Activated T-helper 17 cell treated with anti-CD3 and anti-CD28 coated beads, Interleukin-2, amount 50 U/mL, for 72 hours (primary cell): ENCODE data around the gene C3orf52. TPM values are rescaled to one million over a fixed set of nuclear protein-coding genes. Genes with fewer than 3 reads are reported as not detected.
A peak's percentile ranks its signal among the peaks of the same experiment; 100 is the strongest.

Experiments used
- ATAC-seq: fragments of 150-1000 bp; cut with Tn5 transposase; replicated peaks from 2 replicates; pipeline ENCODE4 v1.10.0; 2021; ENCODE audit warnings: mild to moderate bottlenecking, moderate library complexity
- H3K27ac Mint-ChIP-seq: one replicate; pipeline ENCODE4 v1.8.0; 2022; ENCODE audit warnings: mixed read lengths
- H3K27me3 Mint-ChIP-seq: one replicate; pipeline ENCODE4 v1.8.0; 2022; ENCODE audit warnings: mixed read lengths
- H3K36me3 Mint-ChIP-seq: one replicate; pipeline ENCODE4 v1.8.0; 2022; ENCODE audit warnings: low read depth, mild to moderate bottlenecking, mixed read lengths
- H3K4me1 Mint-ChIP-seq: one replicate; pipeline ENCODE4 v1.8.0; 2022; ENCODE audit warnings: mixed read lengths
- H3K4me3 Mint-ChIP-seq: one replicate; pipeline ENCODE4 v1.8.0; 2022; ENCODE audit warnings: mild to moderate bottlenecking, mixed read lengths
- H3K9me3 Mint-ChIP-seq: one replicate; pipeline ENCODE4 v1.8.0; 2022; ENCODE audit warnings: mixed read lengths
- total RNA-seq, 2 donors: library from RNA; stranded (reverse); gene quantifications; one replicate each; pipeline ENCODE4 v1.2.3, GENCODE V29; 2022

The C3orf52 gene
- total RNA-seq, 2 donors from 2014 or later = 9.9 to 14.5 TPM

DNA sequence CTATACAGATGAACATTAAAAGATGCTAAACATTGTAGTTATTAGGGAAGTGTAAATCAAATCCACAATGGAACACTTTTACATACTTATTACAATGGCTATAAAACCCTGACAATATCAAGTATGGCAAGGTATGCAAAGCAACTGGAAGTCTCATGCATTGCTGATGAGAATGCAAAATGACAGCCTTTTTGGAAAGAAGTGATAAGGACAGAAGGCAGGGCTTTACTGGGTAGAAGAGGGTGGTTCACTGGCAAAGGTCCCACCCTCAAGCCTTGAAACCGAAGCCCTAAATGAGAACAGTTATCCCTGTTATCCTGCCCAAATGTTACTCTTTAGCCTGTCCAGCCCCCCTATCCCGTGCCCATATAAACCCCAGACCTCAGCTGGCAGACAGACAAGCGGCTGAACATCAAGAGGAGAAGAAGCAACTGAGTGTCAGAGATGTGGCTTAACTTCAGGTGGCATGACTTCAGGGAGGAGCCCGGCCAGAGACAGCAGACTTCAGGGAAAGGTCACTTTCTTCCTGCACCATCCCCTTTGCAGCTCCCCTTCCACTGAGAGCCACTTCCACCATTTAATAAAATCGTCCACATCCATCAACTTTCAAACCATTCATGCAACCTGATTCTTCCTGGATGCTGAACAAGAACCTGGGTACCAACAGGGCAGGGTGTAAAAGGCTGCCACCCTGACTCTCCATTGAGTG, 47.6 kb downstream of the C3orf52 start:
- H3K4me1 Mint-ChIP-seq = peaks cover 58% of the 10 kb centered on the region
- H3K9me3 Mint-ChIP-seq = no peaks in the 10 kb centered on the region
- no peak for ATAC-seq
- H3K4me3 Mint-ChIP-seq = peak overlapping the region; percentile 93
- H3K27ac Mint-ChIP-seq = peak overlapping the region; percentile 96
- H3K27me3 Mint-ChIP-seq = no peaks in the 10 kb centered on the region
- H3K36me3 Mint-ChIP-seq = peaks cover 12% of the 10 kb centered on the region

DNA sequence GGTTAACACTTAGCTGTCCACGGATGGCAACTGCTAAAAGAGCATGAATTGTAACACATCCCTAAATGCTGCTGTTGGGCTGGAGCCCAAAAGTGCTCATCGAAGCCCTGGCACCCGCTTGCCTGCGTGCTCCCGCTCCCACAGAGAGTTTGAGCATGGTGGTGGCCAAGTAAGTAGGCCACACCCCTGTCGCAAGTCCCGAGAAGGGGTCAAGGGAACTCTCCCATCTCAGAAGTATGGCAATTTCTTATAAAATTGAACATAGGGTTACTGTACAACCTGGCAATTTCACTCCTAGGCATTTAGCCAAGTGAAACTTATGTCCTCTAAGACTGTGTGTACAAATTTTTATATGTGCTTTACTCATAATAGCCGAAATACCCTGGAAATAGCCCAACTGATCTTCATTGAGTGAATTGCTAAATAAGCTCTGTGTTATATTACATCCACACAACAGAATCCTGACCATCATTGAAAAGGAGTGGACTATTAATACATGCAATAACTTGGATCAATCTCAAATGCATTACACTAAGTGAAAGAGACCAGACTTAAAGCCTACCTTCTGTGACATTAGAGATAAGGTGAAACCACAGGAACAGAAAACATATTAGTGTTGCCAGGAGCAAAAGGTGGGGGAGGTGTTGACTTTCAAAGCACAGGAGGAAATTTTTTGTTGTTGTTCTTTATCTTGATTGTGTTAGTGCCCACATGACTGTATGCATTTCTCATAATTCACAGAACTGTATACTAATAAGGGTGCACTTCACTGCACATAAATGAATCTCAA, 48.3 kb downstream of the C3orf52 start:
- Mint-ChIP-seq H3K27ac (peak overlapping the region; percentile 96), H3K9me3 (no peaks in the 10 kb centered on the region), H3K36me3 (peaks cover 7% of the 10 kb centered on the region), H3K4me3 (peak overlapping the region; percentile 93), H3K4me1 (peaks cover 51% of the 10 kb centered on the region), H3K27me3 (no peaks in the 10 kb centered on the region)
- peak; percentile 33 for ATAC-seq

GRCh38 chr3:112136046-112136445, 49.9 kb downstream of the C3orf52 start:
- no peaks in the 10 kb centered on the region for H3K36me3 Mint-ChIP-seq
- H3K27ac Mint-ChIP-seq = peak overlapping the region; percentile 96
- no peak for ATAC-seq

DNA sequence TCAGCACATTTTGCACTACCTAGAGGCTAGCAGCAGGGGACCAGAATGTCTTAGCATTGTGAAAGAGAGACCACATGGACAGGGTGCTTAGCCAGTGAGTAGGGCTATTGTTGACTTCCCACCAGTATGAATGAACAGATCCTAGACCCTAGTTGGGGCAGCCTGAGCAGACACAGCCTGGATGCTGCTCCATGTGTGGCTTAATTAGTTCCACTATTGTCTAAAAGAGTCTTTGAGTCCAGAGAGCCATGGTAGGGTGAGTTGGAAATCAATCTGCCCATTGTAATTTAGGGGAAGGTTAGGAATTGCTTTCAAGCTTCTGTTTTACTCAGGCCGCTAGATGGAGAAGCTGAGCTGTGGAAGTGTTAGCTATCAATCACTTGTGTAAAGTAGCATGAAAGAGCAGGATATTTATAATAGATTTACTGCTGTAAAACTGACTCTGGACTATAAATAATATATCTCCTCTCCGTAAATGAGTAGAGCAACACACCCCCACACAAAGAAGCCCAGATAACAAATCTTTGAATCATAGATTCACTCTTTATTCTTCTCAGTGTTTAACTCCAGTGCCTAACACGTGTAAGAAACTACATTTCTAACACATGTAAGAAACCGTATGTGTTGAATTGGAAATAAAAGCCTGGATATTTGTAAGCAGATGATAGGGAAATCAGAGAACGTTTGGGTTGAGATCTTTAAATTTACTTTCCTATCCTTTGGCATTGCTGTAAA, 50.9 kb downstream of the C3orf52 start:
- peaks cover 42% of the 10 kb centered on the region for H3K4me1 Mint-ChIP-seq
- ATAC-seq = no peak
- no peaks in the 10 kb centered on the region for H3K27me3 Mint-ChIP-seq
- no peaks in the 10 kb centered on the region for H3K9me3 Mint-ChIP-seq
- no peaks in the 10 kb centered on the region for H3K36me3 Mint-ChIP-seq
- H3K4me3 Mint-ChIP-seq = no peak overlapping the region
- H3K27ac Mint-ChIP-seq = peak overlapping the region; percentile 96

More at GRCh38 chr3:112136046-112136445, 49.9 kb downstream of the C3orf52 start:
- Mint-ChIP-seq H3K27me3 (no peaks in the 10 kb centered on the region), H3K4me3 (peak overlapping the region; percentile 26), H3K9me3 (no peaks in the 10 kb centered on the region), H3K4me1 (peaks cover 46% of the 10 kb centered on the region)

DNA sequence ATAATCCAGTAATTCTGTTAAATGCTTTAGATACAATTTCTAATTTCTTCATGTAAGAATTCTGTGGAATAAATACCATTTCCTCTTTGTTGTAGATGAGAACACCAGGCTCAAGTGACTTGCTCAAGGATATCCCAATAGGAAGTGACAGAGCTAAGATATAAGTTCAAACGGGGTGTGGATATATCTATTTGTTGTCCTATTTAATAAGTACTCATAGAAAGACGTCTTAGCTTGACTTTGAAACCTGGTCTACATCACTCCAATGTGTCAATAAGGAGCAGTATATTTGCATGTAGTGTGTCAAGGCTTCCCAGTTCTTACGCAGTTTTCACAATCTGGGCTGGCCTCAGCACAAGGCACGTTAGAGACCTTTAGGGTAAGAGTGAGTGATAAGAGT, 51.6 kb downstream of the C3orf52 start:
- H3K4me1 Mint-ChIP-seq = peaks cover 42% of the 10 kb centered on the region
- H3K27ac Mint-ChIP-seq = no peak overlapping the region
- H3K27me3 Mint-ChIP-seq = no peaks in the 10 kb centered on the region
- no peak overlapping the region for H3K4me3 Mint-ChIP-seq
- H3K9me3 Mint-ChIP-seq = no peaks in the 10 kb centered on the region
- H3K36me3 Mint-ChIP-seq = no peaks in the 10 kb centered on the region
- ATAC-seq = no peak

- Mint-ChIP-seq H3K4me1 (peaks cover 39% of the 10 kb centered on the region), H3K27me3 (no peaks in the 10 kb centered on the region)
Observed at GRCh38 chr3:112138219-112138969, 52.2 kb downstream of the C3orf52 start.

DNA sequence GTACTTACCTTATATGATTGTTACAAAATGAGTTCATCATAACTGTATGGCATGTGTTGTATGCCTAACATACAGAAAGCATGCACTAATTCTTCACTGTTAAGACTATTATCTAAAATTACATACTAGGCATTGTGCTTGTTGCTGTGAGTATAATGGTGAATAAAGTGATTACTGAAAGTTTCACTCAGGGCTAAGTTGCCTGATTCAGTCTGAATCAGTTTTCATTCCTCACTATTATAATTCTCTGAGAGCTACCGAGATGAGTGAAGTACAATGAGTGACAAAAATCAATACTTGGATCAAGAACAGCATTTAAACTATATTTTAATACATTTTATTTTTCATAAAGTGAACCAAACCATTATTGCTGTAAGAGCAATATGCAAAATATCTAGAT, 54.4 kb downstream of the C3orf52 start:
- H3K27ac Mint-ChIP-seq = peak overlapping the region; percentile 79
- peak; percentile 67 for ATAC-seq

More at GRCh38 chr3:112138219-112138969, 52.2 kb downstream of the C3orf52 start:
- Mint-ChIP-seq H3K4me3 (no peak overlapping the region), H3K27ac (no peak overlapping the region), H3K36me3 (no peaks in the 10 kb centered on the region), H3K9me3 (no peaks in the 10 kb centered on the region)
- no peak for ATAC-seq

DNA sequence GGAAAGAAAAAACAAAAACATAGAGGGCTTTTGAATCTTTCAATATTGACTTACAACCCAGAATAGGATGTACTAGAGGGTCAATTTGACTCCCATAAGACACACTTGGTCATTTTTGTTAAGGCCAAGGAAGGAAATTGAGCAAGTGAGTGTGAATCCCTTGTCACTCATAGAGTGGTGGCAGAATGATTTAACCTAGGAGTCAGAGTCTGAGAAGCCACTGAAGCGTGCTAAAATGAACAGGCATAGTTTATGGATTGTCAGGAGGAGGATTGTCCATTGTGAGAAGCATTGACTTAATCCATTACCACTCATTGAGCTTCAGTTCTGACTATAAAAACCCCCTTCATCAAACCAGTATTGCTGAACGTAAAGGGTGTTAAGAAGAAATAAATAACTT, 55.1 kb downstream of the C3orf52 start:
- Mint-ChIP-seq H3K27ac (no peak overlapping the region), H3K4me1 (peaks cover 24% of the 10 kb centered on the region), H3K4me3 (no peak overlapping the region), H3K36me3 (no peaks in the 10 kb centered on the region), H3K9me3 (no peaks in the 10 kb centered on the region), H3K27me3 (no peaks in the 10 kb centered on the region)
- no peak for ATAC-seq

More for the DNA sequence above, 54.4 kb downstream of the C3orf52 start:
- no peaks in the 10 kb centered on the region for H3K27me3 Mint-ChIP-seq
- peak overlapping the region; percentile 14 for H3K4me3 Mint-ChIP-seq
- no peaks in the 10 kb centered on the region for H3K36me3 Mint-ChIP-seq
- H3K4me1 Mint-ChIP-seq = peaks cover 31% of the 10 kb centered on the region
- no peaks in the 10 kb centered on the region for H3K9me3 Mint-ChIP-seq

- peak; percentile 90 for ATAC-seq
- no peaks in the 10 kb centered on the region for H3K36me3 Mint-ChIP-seq
- H3K4me3 Mint-ChIP-seq = peak overlapping the region; percentile 54
- H3K9me3 Mint-ChIP-seq = peaks cover 5% of the 10 kb centered on the region
- H3K27me3 Mint-ChIP-seq = no peaks in the 10 kb centered on the region
- H3K4me1 Mint-ChIP-seq = peaks cover 14% of the 10 kb centered on the region
- H3K27ac Mint-ChIP-seq = peak overlapping the region; percentile 78
Observed at GRCh38 chr3:112143251-112143650, 57.1 kb downstream of the C3orf52 start.

DNA sequence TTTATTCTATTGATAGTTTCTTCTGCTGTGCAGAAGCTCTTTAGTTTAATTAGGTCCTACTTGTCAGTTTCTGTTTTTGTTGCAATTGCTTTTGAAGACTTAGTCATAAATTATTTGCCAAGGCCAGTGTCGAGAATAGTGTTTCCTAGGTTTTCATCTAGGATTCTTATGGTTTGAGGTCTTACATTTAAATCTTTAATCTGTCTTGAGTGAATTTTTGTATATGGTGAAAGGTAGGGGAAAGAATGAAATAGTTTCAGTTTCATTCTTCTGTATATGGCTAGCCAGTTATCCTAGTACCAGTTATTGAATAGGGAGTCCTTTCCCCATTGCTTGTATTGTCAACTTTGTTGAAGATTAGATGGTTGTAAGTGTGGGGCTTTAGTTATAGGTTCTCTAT, 57.5 kb downstream of the C3orf52 start:
- H3K4me3 Mint-ChIP-seq = peak overlapping the region; percentile 54
- H3K27me3 Mint-ChIP-seq = no peaks in the 10 kb centered on the region
- H3K27ac Mint-ChIP-seq = peak overlapping the region; percentile 78
- ATAC-seq = peak; percentile 61
- no peaks in the 10 kb centered on the region for H3K36me3 Mint-ChIP-seq
- H3K9me3 Mint-ChIP-seq = peaks cover 5% of the 10 kb centered on the region
- H3K4me1 Mint-ChIP-seq = peaks cover 14% of the 10 kb centered on the region

DNA sequence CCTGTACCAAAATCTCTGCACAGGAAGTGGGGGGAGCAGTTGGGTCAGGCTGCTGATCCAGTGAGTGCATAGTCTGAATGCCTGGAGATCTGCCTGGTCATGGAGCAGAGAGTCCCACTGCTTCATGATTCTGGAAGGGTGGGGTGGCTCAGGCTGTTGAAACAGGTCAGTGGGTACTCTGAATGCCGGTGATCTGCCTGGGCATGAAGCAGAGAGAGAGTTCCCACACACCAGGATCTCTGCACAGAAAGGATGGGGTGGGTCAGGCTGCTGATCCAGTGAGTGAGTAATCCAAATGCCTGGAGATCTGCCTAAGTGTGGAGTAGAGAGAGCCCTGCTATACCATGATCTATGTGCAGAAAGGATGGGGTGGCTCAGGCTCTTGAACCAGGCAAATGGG, 62.9 kb downstream of the C3orf52 start:
- Mint-ChIP-seq H3K4me1 (no peaks in the 10 kb centered on the region), H3K9me3 (peaks cover 5% of the 10 kb centered on the region), H3K4me3 (no peak overlapping the region), H3K27ac (no peak overlapping the region), H3K36me3 (no peaks in the 10 kb centered on the region), H3K27me3 (no peaks in the 10 kb centered on the region)
- no peak for ATAC-seq

- H3K4me3 Mint-ChIP-seq = no peak overlapping the region
- no peaks in the 10 kb centered on the region for H3K9me3 Mint-ChIP-seq
- ATAC-seq = no peak
- no peaks in the 10 kb centered on the region for H3K4me1 Mint-ChIP-seq
- no peak overlapping the region for H3K27ac Mint-ChIP-seq
- H3K36me3 Mint-ChIP-seq = no peaks in the 10 kb centered on the region
- no peaks in the 10 kb centered on the region for H3K27me3 Mint-ChIP-seq
Observed at GRCh38 chr3:112167758-112168157, 81.6 kb downstream of the C3orf52 start.
